HG03558 (cell line): ENCODE data around the gene SPART.

ENCODE experiments used
- ATAC-seq: cut with Tn5 transposase; IDR thresholded peaks from one replicate; pipeline ENCODE4 v1.9.1; 2021; ENCODE audit warnings: moderate number of reproducible peaks; ENCODE audit not compliant: unreplicated experiment; ENCODE audit errors: extremely low read depth

SPART gene, protein sequence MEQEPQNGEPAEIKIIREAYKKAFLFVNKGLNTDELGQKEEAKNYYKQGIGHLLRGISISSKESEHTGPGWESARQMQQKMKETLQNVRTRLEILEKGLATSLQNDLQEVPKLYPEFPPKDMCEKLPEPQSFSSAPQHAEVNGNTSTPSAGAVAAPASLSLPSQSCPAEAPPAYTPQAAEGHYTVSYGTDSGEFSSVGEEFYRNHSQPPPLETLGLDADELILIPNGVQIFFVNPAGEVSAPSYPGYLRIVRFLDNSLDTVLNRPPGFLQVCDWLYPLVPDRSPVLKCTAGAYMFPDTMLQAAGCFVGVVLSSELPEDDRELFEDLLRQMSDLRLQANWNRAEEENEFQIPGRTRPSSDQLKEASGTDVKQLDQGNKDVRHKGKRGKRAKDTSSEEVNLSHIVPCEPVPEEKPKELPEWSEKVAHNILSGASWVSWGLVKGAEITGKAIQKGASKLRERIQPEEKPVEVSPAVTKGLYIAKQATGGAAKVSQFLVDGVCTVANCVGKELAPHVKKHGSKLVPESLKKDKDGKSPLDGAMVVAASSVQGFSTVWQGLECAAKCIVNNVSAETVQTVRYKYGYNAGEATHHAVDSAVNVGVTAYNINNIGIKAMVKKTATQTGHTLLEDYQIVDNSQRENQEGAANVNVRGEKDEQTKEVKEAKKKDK

DNA sequence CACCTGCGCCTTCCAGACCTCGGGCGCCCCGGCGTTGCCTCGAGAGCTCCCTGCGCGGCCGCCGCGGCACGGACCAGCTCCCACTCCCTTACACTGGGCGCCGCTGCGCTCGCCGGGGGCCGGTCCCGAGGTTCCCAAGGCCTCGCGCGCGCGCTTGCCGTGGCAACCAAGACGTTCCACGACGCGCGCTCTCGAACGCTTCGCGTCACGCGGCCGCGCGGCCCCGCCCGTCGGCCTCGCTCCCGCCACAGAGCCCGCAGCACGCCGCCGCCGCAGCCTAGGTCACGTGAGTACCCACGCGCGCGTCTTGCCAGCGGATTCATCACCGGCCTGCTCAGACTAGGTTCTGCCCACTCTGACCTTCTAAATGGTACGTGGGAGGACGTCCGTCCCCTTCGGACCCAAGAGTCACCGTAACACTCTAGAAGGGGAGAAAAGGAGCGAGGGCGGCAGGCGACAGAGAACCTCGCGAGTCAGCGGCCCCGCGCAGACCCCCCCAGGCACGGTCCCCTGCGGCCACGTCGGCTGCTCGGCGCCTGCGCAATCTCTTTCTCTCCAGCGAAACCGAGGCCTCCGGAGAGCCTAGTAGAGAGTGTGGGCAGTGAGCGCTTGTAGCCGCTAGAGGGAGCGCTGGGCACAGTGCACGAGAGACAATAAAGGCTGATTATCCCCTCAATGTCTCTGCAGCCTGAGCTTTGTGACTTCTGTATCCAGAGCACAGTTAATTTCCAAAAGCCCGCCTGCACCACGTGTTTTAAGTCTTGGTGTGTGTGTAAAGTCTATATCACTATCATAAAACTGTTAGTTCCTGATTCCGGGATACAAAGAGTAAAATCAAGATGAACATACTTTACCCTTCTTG, at the start of gene SPART:
TSS of gene SPART (minus strand) at position 173 of the 862 bp plus-strand sequence. CDS start 10,564 bp downstream, outside the sequence.
- peak; percentile 94 for ATAC-seq

DNA sequence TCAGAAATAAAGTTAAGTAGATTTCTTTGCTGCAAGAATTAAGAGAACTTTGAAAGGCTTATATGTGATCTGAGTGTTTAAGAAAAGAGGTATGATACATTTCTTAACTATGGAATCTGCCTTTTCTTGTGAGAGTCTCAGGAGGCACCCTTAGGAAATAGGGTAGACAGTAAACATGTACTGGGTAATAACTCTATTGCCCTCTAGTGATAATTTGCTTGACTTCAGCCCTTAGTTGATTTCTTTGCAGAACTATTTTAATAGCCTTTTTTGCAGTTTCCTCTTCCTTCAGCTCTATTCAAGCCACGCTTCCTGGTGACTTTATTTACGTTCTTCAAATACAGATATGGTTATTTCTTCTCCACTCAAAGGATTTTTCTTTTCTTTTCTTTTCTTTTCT, 49.1 kb upstream of the SPART start:
- no peak for ATAC-seq

DNA sequence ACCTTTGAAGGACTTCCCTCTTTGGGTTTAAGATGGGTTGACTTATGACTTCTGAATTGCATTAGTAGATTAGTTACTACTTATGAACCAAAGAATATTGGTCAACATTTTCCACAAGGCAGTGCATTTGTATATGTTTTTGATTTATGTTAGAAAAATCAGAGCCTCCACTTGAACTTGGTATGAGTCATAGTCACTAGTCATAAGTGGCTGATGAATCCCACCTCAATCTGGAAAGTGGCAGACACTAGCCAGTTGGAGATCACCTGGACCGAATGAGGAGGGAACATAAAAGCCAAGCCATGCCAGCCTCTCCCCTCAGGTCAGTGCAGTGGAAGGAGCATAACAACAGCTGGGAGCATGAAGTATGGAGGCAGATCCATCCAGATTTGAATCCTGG, 39.3 kb upstream of the SPART start:
- no peak for ATAC-seq

DNA sequence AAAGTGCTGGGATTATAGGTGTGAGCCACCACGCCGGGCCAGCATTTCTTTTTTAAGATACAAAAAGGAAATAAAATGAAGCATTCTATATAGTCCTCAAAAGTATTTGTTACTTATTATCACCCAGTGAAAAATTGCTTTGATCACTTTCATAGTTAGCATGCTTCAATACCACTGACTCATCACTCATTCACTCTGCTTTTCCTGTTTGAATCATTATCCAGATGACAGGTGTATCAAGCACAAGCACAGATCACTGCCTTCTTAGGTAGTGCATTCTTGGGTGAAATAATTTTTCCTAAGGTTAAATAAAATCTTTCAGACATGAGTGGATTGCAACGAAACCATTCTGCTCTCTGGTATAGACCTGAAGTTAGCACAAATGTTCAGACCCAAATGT, 35.8 kb upstream of the SPART start:
- ATAC-seq, result no peak

DNA sequence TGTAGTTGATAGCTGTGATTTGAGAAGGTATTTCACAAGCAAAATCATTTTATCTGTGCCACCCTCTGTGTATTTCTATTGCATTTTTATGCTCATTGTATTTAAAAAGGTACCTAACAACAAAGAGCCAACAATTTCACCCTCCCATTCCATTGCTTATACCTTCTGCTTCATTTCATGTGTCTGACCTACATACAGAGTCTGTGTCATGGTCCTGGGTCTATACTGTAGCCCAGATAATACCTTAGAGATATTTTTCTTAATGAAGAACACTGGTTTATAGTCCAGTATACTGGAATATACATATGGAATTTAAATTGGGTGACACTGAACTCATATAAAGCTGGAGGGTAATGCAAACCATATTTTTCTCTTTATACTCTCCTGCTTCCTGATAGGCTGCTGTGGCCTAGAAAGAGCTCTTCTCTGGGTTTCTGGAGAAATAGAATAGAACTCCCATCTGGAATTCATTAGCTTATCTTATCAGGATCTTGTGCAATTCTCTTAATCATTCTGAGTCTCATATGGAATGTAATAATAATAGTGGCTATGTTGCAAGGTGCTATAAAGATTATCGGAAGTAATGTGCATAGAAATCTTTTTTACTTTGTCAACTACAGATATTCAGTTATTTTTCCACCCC, 31.8 kb upstream of the SPART start:
- ATAC-seq, result no peak

DNA sequence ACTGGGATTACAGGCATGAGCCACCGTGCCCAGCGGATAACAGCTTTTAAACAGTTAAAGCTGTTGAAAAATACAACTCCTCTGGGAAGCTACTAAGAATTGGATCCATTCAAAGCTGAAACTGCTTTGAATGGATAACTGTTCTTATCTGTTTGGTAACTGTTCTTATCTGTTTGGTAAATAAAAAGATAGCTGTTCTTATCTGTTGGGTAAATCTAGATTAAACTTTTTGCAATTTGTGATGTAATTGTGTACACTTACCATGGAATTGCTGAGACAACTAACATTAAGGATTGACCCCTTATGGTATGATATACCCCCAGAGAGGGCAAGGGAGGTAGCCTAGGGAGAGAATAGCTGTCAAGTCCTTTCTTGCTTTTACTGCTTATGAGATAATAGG, 27.9 kb upstream of the SPART start:
- ATAC-seq, result no peak

DNA sequence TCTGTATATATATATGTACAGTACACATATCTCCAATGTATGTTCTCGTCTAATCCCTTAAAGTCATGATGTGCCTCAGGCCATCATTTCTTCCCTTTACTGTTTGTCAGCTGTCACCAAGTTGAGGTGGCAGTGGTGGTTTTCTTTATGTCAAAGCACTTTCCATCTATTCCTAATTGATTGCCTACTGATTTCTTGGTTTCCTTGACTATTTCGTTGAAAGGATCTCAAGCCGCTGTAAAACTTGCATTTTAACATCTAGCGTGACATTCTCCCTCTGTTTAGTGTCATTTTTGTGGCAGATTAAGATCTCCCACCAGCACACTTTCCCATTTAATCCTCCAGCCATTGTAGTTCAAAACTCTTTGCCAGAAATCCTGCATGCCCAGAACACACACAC, 25.0 kb upstream of the SPART start:
- ATAC-seq, result no peak

DNA sequence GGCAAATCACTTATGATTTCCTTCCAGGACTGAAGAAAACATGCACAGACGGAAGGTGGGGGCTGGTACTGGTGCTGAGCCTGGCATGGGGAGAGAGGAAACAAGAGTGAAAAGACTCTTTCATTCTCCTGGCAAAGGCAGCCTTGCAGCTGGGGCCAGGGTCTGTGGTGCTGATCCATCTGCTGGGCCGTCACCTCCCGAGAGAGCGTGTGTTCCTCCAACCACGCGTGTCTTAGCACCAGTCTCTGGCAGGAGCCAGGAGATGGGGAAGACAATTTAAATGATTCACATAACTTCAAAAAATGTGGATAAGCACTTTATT, 23.9 kb upstream of the SPART start:
- no peak for ATAC-seq

DNA sequence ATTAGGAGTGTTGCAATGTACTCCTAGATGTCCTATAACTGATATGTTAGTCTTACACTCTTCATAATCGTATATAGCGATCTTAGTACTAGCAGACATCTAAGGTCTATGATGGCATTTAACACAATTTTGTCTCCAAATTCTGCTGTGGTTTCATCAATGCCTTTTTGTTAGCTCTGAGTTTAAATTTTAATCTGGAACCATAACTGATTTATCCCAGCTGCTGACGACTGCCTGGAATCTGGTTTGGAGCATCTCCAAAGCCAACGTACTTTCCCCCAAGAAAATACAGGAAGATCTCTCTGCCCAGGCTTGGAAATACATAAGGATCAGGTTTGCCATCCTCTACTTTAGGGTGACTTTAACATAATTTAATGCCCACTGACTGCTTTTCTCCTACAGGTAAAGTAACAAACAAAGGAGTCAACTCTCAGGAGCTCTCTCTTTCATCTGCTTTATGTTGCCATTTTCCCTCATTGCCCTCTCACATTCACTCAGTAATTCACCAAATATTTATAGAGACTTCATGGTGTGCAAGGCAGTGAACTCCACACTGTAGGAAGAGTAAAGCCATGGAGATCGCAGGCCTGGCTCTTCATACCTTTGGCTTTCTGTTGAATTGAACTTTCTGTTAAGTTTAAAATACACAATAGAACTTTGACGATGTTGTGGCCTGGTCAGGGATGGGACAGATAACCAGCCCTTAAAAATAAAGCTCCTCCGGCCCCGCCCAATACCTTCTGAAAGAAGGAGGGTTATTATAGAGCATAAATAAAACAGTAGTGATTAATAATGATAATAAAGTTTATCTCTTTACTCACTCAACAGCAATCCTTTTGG, 23.3 kb upstream of the SPART start:
- no peak for ATAC-seq

DNA sequence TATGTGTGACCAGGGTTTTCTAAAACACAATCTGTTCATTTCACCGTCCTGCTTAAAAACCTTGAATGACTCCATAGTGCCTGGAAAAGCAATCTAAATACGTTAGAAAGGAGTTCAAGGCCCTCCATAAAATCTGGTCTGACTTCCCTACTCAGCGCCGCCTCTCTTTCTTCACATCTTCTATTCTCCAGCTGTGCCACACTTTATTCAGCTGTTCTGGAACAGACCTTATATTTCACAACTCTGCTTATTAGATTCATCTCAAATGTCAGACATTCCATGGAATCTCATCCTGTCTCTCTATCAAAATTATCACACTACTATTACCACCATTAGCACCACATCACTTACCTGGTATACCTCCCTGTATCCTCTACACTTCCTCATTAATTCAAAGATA, 19.8 kb upstream of the SPART start:
- ATAC-seq, result no peak

DNA sequence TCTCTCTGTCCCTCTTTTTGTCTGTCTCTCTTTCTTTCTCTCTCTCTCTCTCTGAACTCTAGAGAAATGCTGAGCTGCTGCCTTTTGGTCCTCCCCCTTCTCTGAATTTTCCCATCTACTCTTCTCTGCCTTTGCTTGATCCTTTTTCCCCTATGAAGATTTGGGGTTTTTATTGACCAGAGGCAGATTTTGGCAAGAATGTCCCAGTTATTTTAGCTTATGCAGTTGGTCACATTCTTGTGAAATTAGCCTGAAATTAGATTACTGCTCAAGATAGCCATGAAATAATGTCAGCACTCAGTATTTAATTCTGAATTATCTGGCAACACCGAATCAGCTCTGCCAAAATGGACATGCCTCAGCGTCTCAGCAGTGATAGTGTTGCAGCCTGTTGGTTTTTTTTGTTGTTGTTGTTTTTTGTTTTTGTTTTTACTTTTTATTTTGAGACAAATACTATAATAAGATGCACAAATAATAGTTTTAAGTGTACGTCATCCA, 17.2 kb upstream of the SPART start:
- no peak for ATAC-seq

DNA sequence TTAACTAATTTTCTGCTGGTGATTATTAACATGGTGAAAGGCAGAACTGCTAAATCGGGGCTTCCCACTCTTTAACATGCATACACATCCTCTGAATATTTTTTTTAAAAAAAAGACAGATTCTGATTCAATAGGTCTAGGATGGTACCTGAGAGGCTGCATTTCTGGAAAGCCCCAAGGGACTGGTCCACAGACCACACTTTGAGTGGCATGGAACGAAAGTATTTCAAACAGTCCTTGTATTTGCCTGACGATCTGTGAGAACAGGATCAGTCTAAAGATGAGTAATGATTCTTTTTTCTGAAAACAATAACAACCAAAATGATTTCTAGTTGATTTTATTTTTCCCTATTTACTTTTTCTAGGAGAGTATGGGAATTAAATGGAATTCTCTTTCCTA, 16.7 kb upstream of the SPART start:
- ATAC-seq, result no peak

DNA sequence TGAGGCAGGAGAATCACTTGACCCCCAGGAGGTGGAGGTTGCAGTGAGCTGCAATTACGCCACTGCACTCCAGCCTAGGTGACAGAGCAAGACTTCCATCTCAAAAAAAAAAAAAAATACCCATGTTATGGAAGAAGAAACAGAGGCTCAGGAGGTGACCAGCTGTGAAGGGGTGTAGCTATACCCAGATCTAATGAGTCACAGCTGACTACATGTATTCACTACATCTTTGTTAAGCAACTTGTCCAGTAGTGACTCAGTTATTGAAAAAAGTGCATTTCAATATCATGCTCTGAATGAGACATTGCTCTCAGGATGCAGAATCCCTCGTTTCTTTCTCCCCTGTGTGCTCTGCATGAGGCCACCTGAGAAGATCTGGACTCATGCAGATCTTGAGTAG, 16.1 kb upstream of the SPART start:
- no peak for ATAC-seq

DNA sequence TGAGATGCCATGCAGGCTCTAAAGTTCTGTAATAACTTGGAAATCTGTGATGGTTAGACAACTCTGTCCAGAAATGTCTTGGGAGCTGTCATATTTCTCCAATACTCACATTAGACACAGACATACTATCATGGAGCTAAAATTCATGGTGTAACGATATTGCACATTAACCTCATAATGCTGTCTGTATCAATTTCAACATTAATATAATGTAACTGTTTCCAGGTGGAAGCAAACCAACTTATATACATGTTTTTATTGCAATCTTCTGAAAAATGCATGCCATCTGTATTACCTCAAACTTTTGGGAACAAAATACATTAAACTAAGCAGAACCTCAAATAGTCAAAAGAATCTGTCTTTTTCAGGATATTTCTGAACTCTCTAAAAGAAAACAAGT, 14.7 kb upstream of the SPART start:
- ATAC-seq, result no peak

DNA sequence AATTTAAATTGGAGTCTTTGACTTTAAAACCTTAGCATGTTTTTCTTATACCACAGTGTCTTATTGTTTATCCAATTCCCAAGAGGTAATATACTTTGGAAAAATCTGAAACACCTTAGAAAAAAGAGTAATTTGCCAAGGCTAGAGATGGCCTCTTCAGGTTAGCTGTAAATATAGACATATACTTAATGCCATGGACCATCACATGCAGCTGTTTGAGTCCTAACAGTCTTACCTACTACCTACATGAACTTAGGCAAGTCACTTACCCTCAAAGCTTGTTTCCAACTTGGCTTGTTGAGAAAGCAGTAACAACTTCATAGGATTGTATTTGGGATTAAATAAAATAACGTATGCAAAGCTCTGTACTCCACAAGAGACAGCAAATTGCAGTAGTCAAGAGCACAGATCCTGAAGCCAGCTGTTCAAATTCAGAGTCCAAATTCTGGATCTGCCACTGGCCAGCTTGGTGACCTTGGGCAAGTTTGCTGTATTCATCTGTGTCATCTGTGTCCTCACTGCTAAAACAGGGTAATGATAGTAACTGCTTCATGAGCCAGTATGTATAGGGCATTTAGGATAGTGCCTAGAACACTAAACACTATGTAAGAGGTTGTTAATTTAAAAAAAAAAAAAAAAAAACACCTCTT, 13.2 kb upstream of the SPART start:
- ATAC-seq, result no peak

DNA sequence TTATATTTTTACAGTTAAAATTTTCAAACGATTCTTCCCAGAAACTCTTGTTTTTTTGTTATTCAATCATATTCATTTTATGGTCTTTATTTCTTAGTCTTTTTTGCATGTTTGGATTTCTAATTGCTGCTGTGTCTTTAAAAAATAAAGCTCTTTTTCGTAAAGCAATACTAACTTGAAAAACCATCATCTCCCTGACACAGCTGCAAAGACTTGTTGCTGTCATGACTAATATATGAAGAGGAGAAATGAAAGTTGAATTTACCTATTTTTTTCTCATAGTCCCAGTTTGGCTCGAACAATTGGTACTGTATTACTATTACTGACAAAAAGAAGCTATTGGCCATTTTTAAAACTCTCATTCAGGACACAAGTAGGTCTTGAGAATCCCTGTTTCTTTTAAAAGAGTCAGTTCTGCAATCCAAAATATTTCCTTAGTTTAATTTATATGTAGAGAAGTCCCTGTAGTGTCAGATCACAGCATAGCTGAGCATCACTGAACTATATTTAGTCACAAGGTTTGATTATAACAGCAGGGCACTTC, 12.1 kb upstream of the SPART start:
- no peak for ATAC-seq

DNA sequence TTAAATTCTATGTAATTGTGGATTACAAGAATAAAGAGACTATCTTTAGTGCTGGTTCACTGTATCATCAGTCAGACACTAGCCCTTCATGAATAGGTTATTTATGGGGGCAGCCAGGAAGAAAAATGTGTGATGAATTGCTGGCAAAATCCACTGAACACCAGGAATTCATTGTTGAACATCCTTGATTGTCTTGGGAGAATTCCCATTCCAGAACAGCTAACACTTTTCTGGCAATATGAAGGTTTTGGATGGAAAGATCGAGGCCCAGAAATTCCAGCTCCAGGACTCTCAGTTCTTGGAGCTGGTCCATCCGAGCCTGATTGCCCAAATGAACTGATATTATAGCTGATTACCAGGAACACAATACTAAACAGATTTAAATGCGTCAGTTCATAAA, 11.5 kb upstream of the SPART start:
- ATAC-seq, result no peak

DNA sequence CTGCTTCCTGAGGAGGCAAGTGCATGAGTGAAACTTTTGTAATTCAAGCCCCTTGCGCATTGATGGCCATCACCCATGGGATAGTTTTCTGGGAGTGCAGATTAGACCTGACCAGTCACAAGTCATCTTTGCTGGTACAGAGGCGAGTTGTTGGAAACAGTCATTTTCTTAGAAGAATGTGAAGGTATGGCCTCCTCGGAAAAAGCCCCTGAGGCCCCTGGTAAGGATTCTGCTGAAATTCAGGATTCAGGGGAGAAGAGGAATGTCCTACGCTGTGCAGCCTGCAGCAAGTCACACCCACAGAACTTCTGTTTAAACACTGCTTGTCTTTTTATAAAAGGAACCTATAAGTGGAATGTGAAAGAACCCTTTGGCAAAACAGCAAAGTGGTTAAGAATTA, 11.0 kb upstream of the SPART start:
- no peak for ATAC-seq

DNA sequence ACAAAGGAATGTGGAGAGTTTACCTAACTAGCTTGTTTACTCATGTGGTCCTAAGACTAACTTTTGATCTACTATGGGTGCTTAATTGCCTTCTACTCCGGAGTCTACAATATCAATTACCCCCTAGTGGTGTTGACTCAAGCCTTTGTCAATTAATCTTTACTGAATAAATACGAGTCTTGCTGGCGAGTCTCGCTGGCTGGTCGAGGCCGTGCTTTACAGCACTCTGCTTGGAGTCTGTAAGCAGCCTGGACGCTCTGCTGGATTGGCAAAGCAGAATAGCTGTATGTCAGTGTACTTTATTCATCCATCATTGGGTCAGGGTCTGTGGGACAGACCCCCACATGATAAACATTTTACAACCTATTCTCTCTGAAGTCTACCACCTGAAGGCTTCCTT, 9.9 kb upstream of the SPART start:
- ATAC-seq, result no peak
